Kidney (tissue), 14 donors: ENCODE data around the gene CHD2. TPM values are rescaled to one million over a fixed set of nuclear protein-coding genes. Genes with fewer than 3 reads are reported as not detected.

Experiments used
- DNase-seq, 5 donors: peaks; one replicate each; pipeline ENCODE4 v3.0.0-alpha.2; 2013 to 2020
- FAIRE-seq: peaks from 2 replicates; lab custom pipeline; 2012; peaks lifted over from hg19 to GRCh38; lab: Jason Lieb, UNC
- H3K27ac ChIP-seq, 2 donors: one replicate each; pipeline ENCODE4 v1.7.0; 2013; ENCODE audit warnings: low read depth in 2 of 2, low read length in 2 of 2, inconsistent platforms in 1 of 2
- H3K27me3 ChIP-seq: one replicate; pipeline ENCODE4 v1.7.1; 2013; ENCODE audit warnings: low read length, inconsistent platforms; ENCODE audit not compliant: control insufficient read depth, insufficient read depth
- H3K36me3 ChIP-seq, 3 donors: one replicate each; pipeline versions ENCODE4 v1.7.0 to v1.7.1; 2013; ENCODE audit warnings: low read length in 3 of 3, control low read depth in 1 of 3, inconsistent platforms in 1 of 3; ENCODE audit not compliant: insufficient read depth in 3 of 3, control insufficient read depth in 2 of 3
- H3K4me1 ChIP-seq, 3 donors: one replicate each; pipeline versions ENCODE4 v1.7.0 to v1.7.1; 2013; ENCODE audit warnings: low read length in 3 of 3, inconsistent platforms in 1 of 3, low read depth in 1 of 3; ENCODE audit not compliant: control insufficient read depth in 2 of 3, insufficient read depth in 2 of 3
- H3K4me3 ChIP-seq, 3 donors: one replicate each; pipeline versions ENCODE4 v1.7.0 to v1.8.1; 2013; ENCODE audit warnings: low read length in 3 of 3, control low read depth in 1 of 3, inconsistent platforms in 1 of 3
- H3K9ac ChIP-seq, 3 donors: one replicate each; pipeline versions ENCODE4 v1.7.0 to v1.7.1; 2013; ENCODE audit warnings: low read length in 3 of 3, control low read depth in 1 of 3, inconsistent platforms in 1 of 3
- H3K9me3 ChIP-seq, 3 donors: one replicate each; pipeline versions ENCODE4 v1.7.0 to v1.7.1; 2013; ENCODE audit warnings: low read length in 3 of 3, control low read depth in 1 of 3, inconsistent platforms in 1 of 3; ENCODE audit not compliant: control insufficient read depth in 2 of 3, insufficient read depth in 1 of 3
- intact Hi-C: fragments of 100-400 bp; cut with DNase I; formaldehyde crosslinking; loops from one replicate; pipeline ENCODE4 v1.11.1; 2022
- polyA plus RNA-seq: library from polyadenylated mRNA; stranded (reverse); fragments of 350-450 nt; fragmentation: Illumina TruSeq; extraction: RNeasy Lipid Tissue Mini Kit (QIAGEN cat#74804); gene quantifications from one replicate; pipeline ENCODE4 v1.2.3, GENCODE V29; 2014; ENCODE audit warnings: low read depth, low replicate concordance; ENCODE audit not compliant: insufficient read depth
- total RNA-seq: library from RNA; stranded (reverse); fragmentation: NEBNext Ultra II Directional; extraction: Animal tissue kit (Norgen Biotek cat#: 25700); gene quantifications from one replicate; pipeline ENCODE4 v1.2.1, GENCODE V29; 2021
- TF ChIP-seq, protein P1 (sequence below): IDR thresholded peaks from 3 replicates; pipeline ENCODE4 v1.5.1; 2012; ENCODE audit warnings: mild to moderate bottlenecking, moderate library complexity, borderline replicate concordance; ENCODE audit not compliant: insufficient read depth; ENCODE audit errors: extremely low read depth
- donor health status: control.
- donor health status: control.
- donor health status: control.
- donor health status: control.
- donor health status: control.
- donor health status: DM: yes; HTN: yes; CAD: no.
- donor health status: Normal renal cell carcinoma (clear cell type).

Gene CHD2
- total and polyA plus RNA-seq, 2 donors from 2014 or later, result 22.5 to 137 TPM

DNA sequence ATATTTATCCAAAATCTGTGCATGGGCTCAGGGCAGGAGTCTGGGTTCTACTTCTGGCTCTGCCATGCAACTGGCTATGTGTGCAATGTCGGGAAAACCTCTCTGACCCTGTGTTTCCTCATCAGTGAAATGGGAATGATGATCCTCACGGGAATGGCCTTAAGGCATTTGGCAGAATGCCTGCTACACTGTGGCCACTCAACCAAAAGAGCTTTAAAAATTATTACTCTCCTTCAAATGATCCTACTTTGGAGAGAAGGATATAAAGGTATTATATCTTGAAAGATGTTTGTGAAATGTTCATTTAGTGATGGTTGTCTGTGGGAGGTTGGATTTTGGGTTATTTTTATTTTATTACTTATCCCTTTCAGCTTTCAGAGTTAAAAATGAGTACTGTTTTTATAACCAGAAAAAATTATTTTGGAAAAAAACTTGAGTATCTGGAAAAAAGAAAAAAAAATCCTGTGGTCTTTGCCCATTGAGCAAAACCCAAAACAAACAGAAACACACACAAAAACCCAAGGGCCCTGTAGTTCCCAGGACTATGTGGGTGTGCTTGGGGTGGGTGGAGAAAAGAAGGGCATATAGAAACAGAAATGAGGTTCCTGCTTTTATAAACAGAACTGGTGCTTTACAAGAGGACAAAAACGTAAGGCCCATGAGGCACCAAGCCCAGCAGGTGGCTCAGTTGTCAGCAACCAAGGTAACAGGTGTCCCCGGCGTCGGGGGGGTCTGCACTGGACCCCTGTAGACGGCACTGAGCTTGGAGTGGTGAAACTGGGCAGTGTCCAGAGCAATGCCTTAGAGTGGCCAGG, 166.9 kb downstream of the CHD2 start:
- Histone ChIP-seq H3K9me3 (no peaks in the 10 kb centered on the region), H3K36me3 (no peaks in the 10 kb centered on the region), H3K4me3 (no peak overlapping the region), H3K4me1 (peaks cover 0 to 9% (median 4%) of the 10 kb centered on the region in 3 donors), H3K27ac (no peak overlapping the region), H3K9ac (no peak overlapping the region), H3K27me3 (no peaks in the 10 kb centered on the region)
- intact Hi-C loops, result no loop called here
- TF ChIP-seq, protein P1, sequence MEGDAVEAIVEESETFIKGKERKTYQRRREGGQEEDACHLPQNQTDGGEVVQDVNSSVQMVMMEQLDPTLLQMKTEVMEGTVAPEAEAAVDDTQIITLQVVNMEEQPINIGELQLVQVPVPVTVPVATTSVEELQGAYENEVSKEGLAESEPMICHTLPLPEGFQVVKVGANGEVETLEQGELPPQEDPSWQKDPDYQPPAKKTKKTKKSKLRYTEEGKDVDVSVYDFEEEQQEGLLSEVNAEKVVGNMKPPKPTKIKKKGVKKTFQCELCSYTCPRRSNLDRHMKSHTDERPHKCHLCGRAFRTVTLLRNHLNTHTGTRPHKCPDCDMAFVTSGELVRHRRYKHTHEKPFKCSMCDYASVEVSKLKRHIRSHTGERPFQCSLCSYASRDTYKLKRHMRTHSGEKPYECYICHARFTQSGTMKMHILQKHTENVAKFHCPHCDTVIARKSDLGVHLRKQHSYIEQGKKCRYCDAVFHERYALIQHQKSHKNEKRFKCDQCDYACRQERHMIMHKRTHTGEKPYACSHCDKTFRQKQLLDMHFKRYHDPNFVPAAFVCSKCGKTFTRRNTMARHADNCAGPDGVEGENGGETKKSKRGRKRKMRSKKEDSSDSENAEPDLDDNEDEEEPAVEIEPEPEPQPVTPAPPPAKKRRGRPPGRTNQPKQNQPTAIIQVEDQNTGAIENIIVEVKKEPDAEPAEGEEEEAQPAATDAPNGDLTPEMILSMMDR, result no peak
- DNase-seq, result no peak
- FAIRE-seq, result no peak

DNA sequence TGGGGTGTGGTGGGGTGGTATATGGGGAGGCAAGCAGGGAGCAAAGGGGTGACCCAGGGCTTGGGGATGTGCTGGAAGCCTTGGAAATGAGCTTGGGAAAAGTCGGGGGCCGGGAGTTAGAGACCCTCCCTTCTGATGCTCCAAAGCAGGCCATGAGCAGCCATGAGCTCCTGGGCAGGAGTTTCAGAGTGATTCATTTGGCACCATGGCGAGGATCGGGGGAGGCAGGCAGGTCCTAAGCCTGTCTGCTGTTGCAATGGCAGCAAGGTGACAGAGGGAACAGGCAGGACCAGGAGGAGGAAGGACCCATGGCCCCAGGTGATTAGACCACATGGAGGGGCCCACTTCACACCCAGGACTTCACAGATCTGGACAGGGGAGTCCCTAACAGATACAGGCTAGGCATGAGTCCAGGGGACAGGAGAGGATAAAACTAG, 167.5 kb downstream of the CHD2 start:
- H3K9me3 ChIP-seq, result no peaks in the 10 kb centered on the region
- H3K4me1 ChIP-seq, result peaks cover 0 to 9% (median 4%) of the 10 kb centered on the region in 3 donors
- H3K27ac ChIP-seq, result no peak overlapping the region
- H3K9ac ChIP-seq, result no peak overlapping the region
- DNase-seq (no peak), FAIRE-seq (no peak)
- H3K36me3 ChIP-seq, result no peaks in the 10 kb centered on the region
- intact Hi-C loops, result no loop called here
- TF ChIP-seq, protein P1, result no peak
- H3K4me3 ChIP-seq, result no peak overlapping the region
- no peaks in the 10 kb centered on the region for H3K27me3 ChIP-seq

- TF ChIP-seq, protein P1, result no peak
Observed at GRCh38 chr15:93068581-93069199, 168.6 kb downstream of the CHD2 start.

More at GRCh38 chr15:93068581-93069199, 168.6 kb downstream of the CHD2 start:
- peaks cover 0 to 13% (median 4%) of the 10 kb centered on the region in 3 donors for H3K4me1 ChIP-seq
- no peaks in the 10 kb centered on the region for H3K27me3 ChIP-seq
- intact Hi-C loops, result no loop called here
- no peaks in the 10 kb centered on the region for H3K9me3 ChIP-seq
- H3K9ac ChIP-seq, result no peak overlapping the region
- no peak overlapping the region for H3K4me3 ChIP-seq
- no peaks in the 10 kb centered on the region for H3K36me3 ChIP-seq
- no peak for FAIRE-seq
- H3K27ac ChIP-seq, result no peak overlapping the region
- DNase-seq, result no peak
